HG03097 (cell line): ENCODE measurements around the gene CLSTN1.

Experiments used
- ATAC-seq: cut with Tn5 transposase; IDR thresholded peaks from one replicate; pipeline ENCODE4 v1.9.1; 2021; ENCODE audit not compliant: unreplicated experiment, low FRiP score

The CLSTN1 gene

GRCh38 chr1:9689011-9689706, 134.6 kb downstream of the CLSTN1 start:
- peak; percentile 43 for ATAC-seq

DNA sequence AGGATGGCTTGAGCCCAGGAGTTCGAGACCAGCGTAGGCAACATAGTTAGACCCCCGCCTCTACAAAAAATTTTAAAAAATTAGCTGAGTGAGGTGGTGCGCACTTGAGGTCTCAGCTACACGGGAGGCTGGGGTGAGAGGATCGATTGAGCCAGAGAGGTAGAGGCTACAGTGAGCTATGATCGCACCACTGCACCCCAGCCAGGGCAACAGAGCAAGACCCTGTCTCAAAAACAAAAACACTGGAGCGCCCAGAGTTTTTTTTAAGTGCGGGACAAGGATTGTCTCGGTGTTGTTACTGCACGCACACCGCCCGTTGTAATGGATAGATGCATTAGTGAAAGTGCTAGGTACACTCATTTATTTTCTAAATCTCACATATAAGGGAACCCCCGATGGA, 135.2 kb downstream of the CLSTN1 start:
- ATAC-seq, result no peak

- no peak for ATAC-seq
These were observed 135.7 kb downstream of the CLSTN1 start for GRCh38 chr1:9687874-9688582.

DNA sequence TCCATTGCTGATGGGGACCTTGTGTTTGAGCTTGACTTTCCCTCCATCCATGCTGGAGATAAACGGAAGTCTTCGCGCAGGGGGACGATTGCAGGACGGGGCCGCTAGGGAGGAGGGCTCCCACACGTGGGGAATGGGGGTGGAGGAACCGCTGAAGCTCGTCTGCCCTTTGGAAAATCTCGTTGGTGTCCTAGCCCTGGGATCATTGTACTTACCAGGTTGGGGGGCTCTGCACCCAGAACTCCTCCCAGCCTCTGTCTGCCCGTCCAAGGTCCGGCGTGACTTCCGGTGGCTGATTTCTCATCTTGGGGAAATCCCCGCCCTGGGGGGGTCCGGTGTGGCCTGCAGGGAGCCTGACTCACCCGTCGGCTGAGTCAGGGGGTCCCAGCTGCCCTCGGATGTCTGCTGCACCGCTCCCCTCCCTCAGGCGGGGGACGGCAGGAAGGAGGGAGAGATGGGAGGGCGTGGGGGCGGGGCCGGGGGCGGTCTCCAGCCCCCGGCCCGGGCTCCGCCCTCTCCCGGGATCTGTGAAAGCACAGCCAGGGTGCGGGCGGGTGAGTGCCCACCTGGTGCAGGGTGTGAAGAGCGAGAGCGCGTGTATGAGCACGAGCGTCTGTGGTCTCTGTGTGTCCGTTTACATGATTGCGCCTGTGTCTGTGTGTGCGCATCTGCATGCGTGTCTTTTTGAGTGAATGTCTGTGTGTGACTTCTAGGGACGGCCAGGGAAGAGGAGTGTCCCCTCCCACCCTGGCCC, 136.5 kb downstream of the CLSTN1 start:
- peak; percentile 39 for ATAC-seq

- ATAC-seq, result no peak
These were observed 139.0 kb downstream of the CLSTN1 start for GRCh38 chr1:9684801-9685200.

GRCh38 chr1:9680828-9681227, 142.9 kb downstream of the CLSTN1 start:
- ATAC-seq, result no peak

GRCh38 chr1:9680091-9680490, 143.7 kb downstream of the CLSTN1 start:
- no peak for ATAC-seq
